AG09309 (cell line): ENCODE results near the gene ANKLE2.
"Not testable (repeated sequence)": the region's sequence is repeated elsewhere in the genome, so short reads cannot be mapped to it uniquely, and the experiment has no call there.

ENCODE experiments used
- DNase-seq: peaks from one replicate; pipeline ENCODE4 v3.0.0-alpha.2; 2010; ENCODE audit warnings: low read depth
- H3K4me3 ChIP-seq: 2 replicates; pipeline ENCODE4 v1.5.1; 2011; ENCODE audit warnings: mild to moderate bottlenecking, low read depth, low read length, moderate library complexity; ENCODE audit not compliant: control insufficient read depth
- TF ChIP-seq, protein P1 (sequence below): IDR thresholded peaks from 2 replicates; pipeline ENCODE4 v1.5.1; 2011; ENCODE audit warnings: mild to moderate bottlenecking, low read depth, low read length, inconsistent platforms; ENCODE audit not compliant: insufficient read depth, control insufficient read depth; ENCODE audit errors: missing control alignments

The ANKLE2 gene

DNA sequence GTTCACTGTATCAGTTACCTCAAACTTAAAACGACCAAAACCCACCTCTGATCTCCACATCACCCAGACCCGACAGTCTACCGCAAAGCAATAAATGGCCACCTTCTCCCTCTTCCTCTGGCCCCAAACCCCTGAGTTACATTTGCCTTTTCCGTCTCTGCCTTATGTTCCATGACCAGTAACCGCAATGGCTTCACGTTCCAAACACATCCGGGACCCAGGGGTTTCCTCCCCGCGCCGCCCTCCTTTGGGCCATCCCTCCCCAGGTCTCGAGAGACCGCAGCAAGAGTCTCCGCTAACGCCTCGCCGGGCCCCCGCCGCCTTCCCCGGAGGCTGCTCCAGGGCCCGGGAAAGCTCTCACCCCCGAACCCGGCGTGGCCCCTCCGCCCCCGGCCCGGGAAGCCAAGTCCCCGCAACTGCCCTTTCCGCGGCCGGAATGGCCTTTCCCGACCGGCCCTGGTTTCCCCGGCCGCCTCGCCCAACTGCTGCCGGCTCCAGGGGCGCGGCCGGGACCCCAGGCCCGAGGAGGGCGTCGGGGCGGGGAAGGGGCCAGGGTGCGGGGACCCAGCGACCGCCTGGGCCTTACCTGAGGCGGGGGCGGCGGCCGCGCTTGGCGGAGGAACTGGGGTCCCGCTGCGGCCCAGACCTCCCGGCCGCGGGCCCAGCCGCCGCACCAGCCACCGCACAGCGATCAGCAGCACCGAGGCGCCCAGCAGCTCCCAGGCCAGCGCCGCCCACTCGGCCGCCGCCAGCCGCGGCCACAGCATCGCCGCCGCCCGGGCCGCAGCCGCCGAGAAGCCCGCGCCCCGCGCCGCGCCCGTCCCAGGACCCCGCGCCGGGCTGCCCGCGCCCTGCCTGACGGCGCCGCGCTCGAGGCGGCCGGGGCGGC is at the start of gene ANKLE2:
ANKLE2 (minus strand) TSS at position 801 of the 889 bp plus-strand sequence; CDS start at position 767, 34 bp downstream.
- peak within 1 kb of the TSS; percentile 73 for H3K4me3 ChIP-seq
- DNase-seq: peak; percentile 23
- TF ChIP-seq, protein P1, sequence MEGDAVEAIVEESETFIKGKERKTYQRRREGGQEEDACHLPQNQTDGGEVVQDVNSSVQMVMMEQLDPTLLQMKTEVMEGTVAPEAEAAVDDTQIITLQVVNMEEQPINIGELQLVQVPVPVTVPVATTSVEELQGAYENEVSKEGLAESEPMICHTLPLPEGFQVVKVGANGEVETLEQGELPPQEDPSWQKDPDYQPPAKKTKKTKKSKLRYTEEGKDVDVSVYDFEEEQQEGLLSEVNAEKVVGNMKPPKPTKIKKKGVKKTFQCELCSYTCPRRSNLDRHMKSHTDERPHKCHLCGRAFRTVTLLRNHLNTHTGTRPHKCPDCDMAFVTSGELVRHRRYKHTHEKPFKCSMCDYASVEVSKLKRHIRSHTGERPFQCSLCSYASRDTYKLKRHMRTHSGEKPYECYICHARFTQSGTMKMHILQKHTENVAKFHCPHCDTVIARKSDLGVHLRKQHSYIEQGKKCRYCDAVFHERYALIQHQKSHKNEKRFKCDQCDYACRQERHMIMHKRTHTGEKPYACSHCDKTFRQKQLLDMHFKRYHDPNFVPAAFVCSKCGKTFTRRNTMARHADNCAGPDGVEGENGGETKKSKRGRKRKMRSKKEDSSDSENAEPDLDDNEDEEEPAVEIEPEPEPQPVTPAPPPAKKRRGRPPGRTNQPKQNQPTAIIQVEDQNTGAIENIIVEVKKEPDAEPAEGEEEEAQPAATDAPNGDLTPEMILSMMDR: no peak

DNA sequence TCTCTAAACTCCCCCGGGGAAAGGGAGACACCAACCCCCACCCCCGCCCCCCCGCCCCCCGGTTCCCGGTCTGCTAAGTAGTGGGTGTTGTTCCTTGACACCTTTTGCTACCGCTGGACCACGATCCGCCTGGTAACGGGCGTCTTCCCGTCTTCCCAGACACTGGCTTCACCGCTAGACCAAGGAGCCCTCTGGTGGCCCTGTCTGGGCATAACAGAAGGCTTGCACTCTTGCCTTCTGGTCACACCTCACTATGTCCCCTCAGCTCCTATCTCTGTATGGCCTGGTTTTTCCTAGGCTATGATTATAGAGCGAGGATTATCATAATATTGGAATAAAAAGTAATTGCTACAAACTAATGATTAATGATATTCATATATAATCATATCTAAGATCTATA is 47.8 kb upstream of the ANKLE2 start:
- DNase-seq, H3K4me3 ChIP-seq: not testable (repeated sequence)
- TF ChIP-seq, protein P1: peak; percentile 33

DNA sequence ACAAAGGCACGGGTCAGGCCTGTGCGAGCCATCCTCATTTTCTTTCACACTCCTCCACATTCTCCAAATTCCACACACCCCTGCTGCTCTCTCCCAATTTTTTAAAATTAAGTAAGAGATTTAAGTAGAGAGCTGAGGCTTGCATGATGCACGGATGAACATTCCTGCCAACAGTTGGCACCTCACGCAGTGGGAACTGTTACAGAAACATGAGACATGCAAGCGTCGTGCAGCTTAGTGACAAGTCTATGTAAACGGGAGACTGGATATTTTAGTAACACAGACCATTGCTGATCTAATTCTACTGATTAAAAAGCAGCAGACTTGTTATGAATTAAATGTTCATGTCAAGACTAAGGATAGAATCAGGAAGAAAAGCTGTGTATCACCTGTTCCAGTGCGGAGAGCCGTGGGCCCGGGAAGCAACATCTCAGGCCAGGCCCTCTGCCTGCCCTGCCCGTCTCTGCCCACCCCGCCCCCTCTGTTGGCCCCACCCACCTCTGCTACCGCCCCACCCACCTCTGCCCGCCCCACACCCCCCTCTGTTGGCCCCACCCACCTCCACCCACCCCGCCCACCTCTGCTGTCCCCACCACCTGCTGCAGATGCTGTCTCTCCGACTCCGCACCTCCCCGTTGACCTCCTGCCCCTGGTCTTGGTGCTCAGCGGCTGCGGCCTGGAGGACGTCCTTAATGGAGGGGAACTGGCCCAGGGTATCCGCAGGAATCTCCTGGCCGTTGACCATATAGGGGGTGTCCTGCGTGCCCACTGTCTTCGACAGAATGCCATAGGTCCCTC is 45.9 kb upstream of the ANKLE2 start:
- DNase-seq: no peak
- TF ChIP-seq, protein P1: no peak
- H3K4me3 ChIP-seq: no peak overlapping the region

DNA sequence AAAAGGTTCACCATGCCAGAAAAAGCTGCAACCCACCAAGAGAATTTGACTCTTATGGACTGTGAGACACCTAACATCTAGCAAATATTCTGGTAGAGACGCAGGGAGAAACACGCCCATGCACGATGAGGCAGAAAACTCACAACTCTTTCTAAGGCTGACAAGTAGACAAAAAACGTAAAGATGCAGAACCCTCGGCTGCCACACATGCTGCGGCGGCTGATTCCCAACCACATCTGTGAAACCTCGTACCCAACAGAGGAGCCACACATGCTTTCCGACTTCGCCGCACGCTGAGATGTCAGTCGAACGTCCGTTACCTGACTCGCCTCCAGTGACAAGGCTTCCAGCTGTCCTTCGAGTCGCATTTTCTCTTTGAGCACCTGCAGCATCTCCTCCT is 45.2 kb upstream of the ANKLE2 start:
- no peak for DNase-seq
- TF ChIP-seq, protein P1: no peak
- H3K4me3 ChIP-seq: no peak overlapping the region

DNA sequence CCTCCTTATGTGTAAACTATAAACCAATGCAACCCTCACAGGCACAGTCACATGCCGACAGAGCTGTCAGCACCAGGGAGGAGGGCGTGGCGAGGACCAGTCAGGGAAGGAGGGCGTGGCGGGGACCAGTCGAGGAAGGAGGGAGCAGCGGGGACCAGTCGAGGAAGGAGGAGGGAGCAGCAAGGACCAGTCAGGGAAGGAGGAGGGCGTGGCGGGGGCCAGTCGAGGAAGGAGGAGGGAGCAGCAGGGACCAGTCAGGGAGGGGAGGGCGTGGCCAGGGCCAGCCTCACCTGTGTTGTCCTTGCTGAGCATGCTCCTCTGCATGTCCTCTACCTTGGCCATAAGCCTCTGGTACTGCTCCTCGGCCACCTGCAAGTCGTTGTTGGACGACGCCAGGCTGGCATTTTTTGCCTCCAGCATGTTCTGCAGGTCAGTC is 42.8 kb upstream of the ANKLE2 start:
- H3K4me3 ChIP-seq: no peak overlapping the region

DNA sequence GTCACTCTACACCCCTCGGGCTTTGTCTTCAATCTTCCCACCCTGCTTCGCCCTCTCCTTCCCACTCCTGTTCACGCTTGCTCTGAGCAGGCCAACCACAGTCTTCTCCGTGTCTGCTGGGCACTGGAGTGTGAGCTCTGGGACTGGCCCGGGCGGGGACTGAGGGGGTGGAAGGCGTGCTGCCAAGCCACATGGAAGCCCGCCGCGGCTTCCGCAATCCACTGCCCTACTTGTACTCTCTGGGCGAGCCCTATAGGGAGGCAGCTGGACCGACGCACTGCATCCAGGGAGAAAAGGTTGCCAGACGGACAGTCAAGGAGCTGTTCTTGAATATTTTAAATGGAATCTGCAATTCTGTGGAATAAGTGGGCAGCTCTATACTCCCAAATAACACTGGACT is 42.3 kb upstream of the ANKLE2 start:
- TF ChIP-seq, protein P1: no peak
- DNase-seq: peak; percentile 11
- no peak overlapping the region for H3K4me3 ChIP-seq

More for the DNA sequence above, 42.8 kb upstream of the ANKLE2 start:
- TF ChIP-seq, protein P1: no peak
- DNase-seq: no peak
